ENCODE data around the gene EFNB1.

Gene EFNB1

GRCh38 chrX:68844581-68844980, 15.8 kb downstream of the EFNB1 start:
- Mint-ChIP-seq H3K9me3 (peaks cover 38% of the 10 kb centered on the region), H3K27ac (no peak overlapping the region), H3K4me3 (no peak overlapping the region), H3K27me3 (ENCODE audit: low read depth, poor library complexity) (no peaks in the 10 kb centered on the region), H3K4me1 (peaks cover 31% of the 10 kb centered on the region), H3K36me3 (ENCODE audit: low read depth) (peaks cover 17% of the 10 kb centered on the region)
- no peak for DNase-seq
- TF ChIP-seq, protein P1, sequence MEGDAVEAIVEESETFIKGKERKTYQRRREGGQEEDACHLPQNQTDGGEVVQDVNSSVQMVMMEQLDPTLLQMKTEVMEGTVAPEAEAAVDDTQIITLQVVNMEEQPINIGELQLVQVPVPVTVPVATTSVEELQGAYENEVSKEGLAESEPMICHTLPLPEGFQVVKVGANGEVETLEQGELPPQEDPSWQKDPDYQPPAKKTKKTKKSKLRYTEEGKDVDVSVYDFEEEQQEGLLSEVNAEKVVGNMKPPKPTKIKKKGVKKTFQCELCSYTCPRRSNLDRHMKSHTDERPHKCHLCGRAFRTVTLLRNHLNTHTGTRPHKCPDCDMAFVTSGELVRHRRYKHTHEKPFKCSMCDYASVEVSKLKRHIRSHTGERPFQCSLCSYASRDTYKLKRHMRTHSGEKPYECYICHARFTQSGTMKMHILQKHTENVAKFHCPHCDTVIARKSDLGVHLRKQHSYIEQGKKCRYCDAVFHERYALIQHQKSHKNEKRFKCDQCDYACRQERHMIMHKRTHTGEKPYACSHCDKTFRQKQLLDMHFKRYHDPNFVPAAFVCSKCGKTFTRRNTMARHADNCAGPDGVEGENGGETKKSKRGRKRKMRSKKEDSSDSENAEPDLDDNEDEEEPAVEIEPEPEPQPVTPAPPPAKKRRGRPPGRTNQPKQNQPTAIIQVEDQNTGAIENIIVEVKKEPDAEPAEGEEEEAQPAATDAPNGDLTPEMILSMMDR (IDR thresholded peaks at IDR 0.05): no peak

GRCh38 chrX:68846536-68846935, 17.7 kb downstream of the EFNB1 start:
- peaks cover 38% of the 10 kb centered on the region for H3K9me3 Mint-ChIP-seq
- H3K27me3 Mint-ChIP-seq (ENCODE audit: low read depth, poor library complexity): peaks cover 4% of the 10 kb centered on the region
- DNase-seq: no peak
- H3K4me1 Mint-ChIP-seq: peaks cover 45% of the 10 kb centered on the region
- TF ChIP-seq, protein P1 (IDR thresholded peaks at IDR 0.05): no peak
- no peak overlapping the region for H3K4me3 Mint-ChIP-seq
- H3K36me3 Mint-ChIP-seq (ENCODE audit: low read depth): peaks cover 6% of the 10 kb centered on the region
- no peak overlapping the region for H3K27ac Mint-ChIP-seq

DNA sequence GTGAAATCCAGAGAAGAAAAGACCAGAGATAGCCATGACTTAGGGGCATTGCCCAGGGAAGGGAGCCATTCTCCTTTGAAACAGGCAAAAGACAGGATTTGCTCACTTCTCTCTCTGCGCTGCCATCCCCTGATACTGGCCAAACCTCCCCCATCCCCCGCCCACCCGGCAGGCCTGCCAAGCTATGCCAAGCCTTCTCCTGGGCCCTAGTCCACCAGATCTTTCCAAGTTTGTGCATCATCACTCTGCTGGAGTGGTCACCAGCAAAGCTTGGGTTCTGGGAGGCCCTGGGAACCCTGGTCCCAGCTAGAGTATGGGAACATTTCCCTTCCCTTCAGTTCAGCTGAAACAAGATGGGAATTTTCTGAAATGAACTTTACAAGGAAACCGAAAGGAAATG, 18.4 kb downstream of the EFNB1 start:
- H3K36me3 Mint-ChIP-seq (ENCODE audit: low read depth): peaks cover 2% of the 10 kb centered on the region
- H3K4me1 Mint-ChIP-seq: peaks cover 47% of the 10 kb centered on the region
- no peak overlapping the region for H3K4me3 Mint-ChIP-seq
- H3K27ac Mint-ChIP-seq: no peak overlapping the region
- H3K9me3 Mint-ChIP-seq: peaks cover 38% of the 10 kb centered on the region
- H3K27me3 Mint-ChIP-seq (ENCODE audit: low read depth, poor library complexity): peaks cover 4% of the 10 kb centered on the region
- no peak for DNase-seq
- TF ChIP-seq, protein P1 (IDR thresholded peaks at IDR 0.05): no peak

GRCh38 chrX:68848189-68848940, 19.5 kb downstream of the EFNB1 start:
- Mint-ChIP-seq H3K9me3 (peaks cover 41% of the 10 kb centered on the region), H3K27ac (no peak overlapping the region), H3K4me3 (no peak overlapping the region), H3K36me3 (ENCODE audit: low read depth) (no peaks in the 10 kb centered on the region), H3K27me3 (ENCODE audit: low read depth, poor library complexity) (peaks cover 4% of the 10 kb centered on the region), H3K4me1 (peaks cover 45% of the 10 kb centered on the region)
- no peak for DNase-seq
- TF ChIP-seq, protein P1 (IDR thresholded peaks at IDR 0.05): no peak

DNA sequence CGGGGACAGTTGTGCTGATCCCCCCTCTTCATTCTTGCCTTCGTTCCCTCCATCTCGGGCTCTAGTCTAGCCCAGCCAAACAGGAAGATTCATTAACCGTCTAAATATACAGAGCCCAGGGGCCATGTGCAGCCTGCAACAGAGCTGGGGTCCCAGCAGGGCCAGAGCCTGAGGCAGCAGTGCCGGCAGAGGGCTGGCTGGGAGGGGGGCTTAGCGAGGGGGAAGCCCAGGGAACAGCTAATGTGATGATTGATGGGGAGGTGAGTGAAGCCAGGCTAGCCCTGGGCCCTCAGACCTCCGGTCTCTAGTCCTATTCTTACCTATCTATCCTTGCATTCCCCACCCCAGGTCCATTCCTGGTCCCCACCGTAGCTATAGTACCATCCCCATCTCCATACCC, 22.3 kb downstream of the EFNB1 start:
- no peak overlapping the region for H3K4me3 Mint-ChIP-seq
- H3K27me3 Mint-ChIP-seq (ENCODE audit: low read depth, poor library complexity): peaks cover 4% of the 10 kb centered on the region
- peaks cover 53% of the 10 kb centered on the region for H3K9me3 Mint-ChIP-seq
- peaks cover 60% of the 10 kb centered on the region for H3K4me1 Mint-ChIP-seq
- DNase-seq: no peak
- H3K27ac Mint-ChIP-seq: no peak overlapping the region
- no peaks in the 10 kb centered on the region for H3K36me3 Mint-ChIP-seq (ENCODE audit: low read depth)
- TF ChIP-seq, protein P1 (IDR thresholded peaks at IDR 0.05): no peak

GRCh38 chrX:68852046-68852445, 23.2 kb downstream of the EFNB1 start:
- TF ChIP-seq, protein P1 (IDR thresholded peaks at IDR 0.05): no peak
- Mint-ChIP-seq H3K4me3 (no peak overlapping the region), H3K27ac (no peak overlapping the region), H3K9me3 (peaks cover 58% of the 10 kb centered on the region), H3K36me3 (ENCODE audit: low read depth) (no peaks in the 10 kb centered on the region), H3K27me3 (ENCODE audit: low read depth, poor library complexity) (peaks cover 4% of the 10 kb centered on the region), H3K4me1 (peaks cover 53% of the 10 kb centered on the region)
- DNase-seq: no peak

Data from nephron progenitor cell (in vitro differentiated cells).